ENCODE measurements around the gene MS4A2. TPM values are rescaled to one million over a fixed set of nuclear protein-coding genes. Genes with fewer than 3 reads are reported as not detected.

The MS4A2 gene
- total and polyA plus RNA-seq, 2 donors (not counting 1 experiment from before 2014, with no cell fraction given): not detected

- H2AFZ ChIP-seq (ENCODE audit: low read length): no peak overlapping the region
- no peak for DNase-seq (ENCODE audit: low read depth in 2 of 2)
- no peaks in the 10 kb centered on the region for H3K79me2 ChIP-seq (ENCODE audit: control insufficient read depth, insufficient read depth, low read length)
- no peaks in the 10 kb centered on the region for H4K20me1 ChIP-seq (ENCODE audit: control insufficient read depth, extremely low read depth, insufficient read depth, low read length)
- H3K9ac ChIP-seq (ENCODE audit: insufficient read depth, low read length): no peak overlapping the region
- no peak for TF ChIP-seq EZH2 (IDR thresholded peaks at IDR 0.05; ENCODE audit: low read length, missing control alignments)
- TF ChIP-seq CTCF (conservative IDR thresholded peaks at IDR 0.05 in 1 of 2, IDR thresholded peaks at IDR 0.05 in 1 of 2; ENCODE audit: low read depth in 1 of 2, low read length in 2 of 2): no peak
- H3K4me3 ChIP-seq (replicated peaks in 1 of 4; ENCODE audit: control extremely low read depth in 1 of 4, insufficient read depth in 1 of 4, low read depth in 3 of 4, low read length in 4 of 4): no peak overlapping the region
- no peaks in the 10 kb centered on the region for H3K9me3 ChIP-seq (ENCODE audit: control insufficient read depth, insufficient read depth, low read depth, low read length)
- no peaks in the 10 kb centered on the region for H3K27me3 ChIP-seq (ENCODE audit: control insufficient read depth, insufficient read depth, low read length)
- no peaks in the 10 kb centered on the region for H3K36me3 ChIP-seq (ENCODE audit: control insufficient read depth, insufficient read depth, low read length)
- H3K4me1 ChIP-seq (ENCODE audit: control insufficient read depth, extremely low read depth, insufficient read depth, low read length): no peaks in the 10 kb centered on the region
- H3K4me2 ChIP-seq (ENCODE audit: extremely low read depth, insufficient read depth, low read length): no peak overlapping the region
- H3K27ac ChIP-seq (ENCODE audit: insufficient read depth, low read length): no peak overlapping the region
Measured at GRCh38 chr11:60143768-60144167, 55.3 kb downstream of the MS4A2 start.

- Histone ChIP-seq H3K4me3 (replicated peaks in 1 of 4; ENCODE audit: control extremely low read depth in 1 of 4, insufficient read depth in 1 of 4, low read depth in 3 of 4, low read length in 4 of 4) (no peak overlapping the region), H3K9ac (ENCODE audit: insufficient read depth, low read length) (no peak overlapping the region), H3K79me2 (ENCODE audit: control insufficient read depth, insufficient read depth, low read length) (no peaks in the 10 kb centered on the region), H4K20me1 (ENCODE audit: control insufficient read depth, extremely low read depth, insufficient read depth, low read length) (no peaks in the 10 kb centered on the region), H3K36me3 (ENCODE audit: control insufficient read depth, insufficient read depth, low read length) (no peaks in the 10 kb centered on the region), H3K9me3 (ENCODE audit: control insufficient read depth, insufficient read depth, low read depth, low read length) (no peaks in the 10 kb centered on the region), H3K27me3 (ENCODE audit: control insufficient read depth, insufficient read depth, low read length) (no peaks in the 10 kb centered on the region), H3K4me1 (ENCODE audit: control insufficient read depth, extremely low read depth, insufficient read depth, low read length) (no peaks in the 10 kb centered on the region), H3K27ac (ENCODE audit: insufficient read depth, low read length) (no peak overlapping the region), H2AFZ (ENCODE audit: low read length) (no peak overlapping the region), H3K4me2 (ENCODE audit: extremely low read depth, insufficient read depth, low read length) (no peak overlapping the region)
- no peak for TF ChIP-seq CTCF (conservative IDR thresholded peaks at IDR 0.05 in 1 of 2, IDR thresholded peaks at IDR 0.05 in 1 of 2; ENCODE audit: low read depth in 1 of 2, low read length in 2 of 2)
- no peak for TF ChIP-seq EZH2 (IDR thresholded peaks at IDR 0.05; ENCODE audit: low read length, missing control alignments)
- DNase-seq (ENCODE audit: low read depth in 2 of 2): no peak
Measured at GRCh38 chr11:60145677-60146076, 57.2 kb downstream of the MS4A2 start.

Other genes starting within 250 kb of the MS4A2 start
- gene CBLIF, start 243.2 kb upstream of the MS4A2 start, total RNA-seq: not detected in 2 replicates
- gene CBLIF, start 243.2 kb upstream of the MS4A2 start, polyA plus RNA-seq: not detected in 2 replicates
- not detected in 2 replicates for gene TCN1, start 222.2 kb upstream of the MS4A2 start, total RNA-seq
- gene TCN1, start 222.2 kb upstream of the MS4A2 start, polyA plus RNA-seq: not detected in 2 replicates
- gene OOSP3, start 209.9 kb upstream of the MS4A2 start, total RNA-seq: not detected in 2 replicates
- gene OOSP3, start 209.9 kb upstream of the MS4A2 start, polyA plus RNA-seq: not detected in 2 replicates
- gene OOSP1, start 150.2 kb upstream of the MS4A2 start, total RNA-seq: not detected in 2 replicates
- gene OOSP1, start 150.2 kb upstream of the MS4A2 start, polyA plus RNA-seq: not detected in 2 replicates
- gene OOSP4A, start 124.6 kb upstream of the MS4A2 start, total RNA-seq: not detected in 2 replicates
- gene OOSP4A, start 124.6 kb upstream of the MS4A2 start, polyA plus RNA-seq: not detected in 2 replicates
- gene OOSP4B, start 71.5 kb upstream of the MS4A2 start, total RNA-seq: not detected in 2 replicates
- gene OOSP4B, start 71.5 kb upstream of the MS4A2 start, polyA plus RNA-seq: not detected in 2 replicates
- not detected in 2 replicates for gene OOSP2, start 48.3 kb upstream of the MS4A2 start, total RNA-seq
- gene OOSP2, start 48.3 kb upstream of the MS4A2 start, polyA plus RNA-seq: not detected in 2 replicates
- not detected in 2 replicates for gene MS4A3, start 32.0 kb upstream of the MS4A2 start, total RNA-seq
- not detected in 2 replicates for gene MS4A3, start 32.0 kb upstream of the MS4A2 start, polyA plus RNA-seq
- gene MS4A6A, start 94.4 kb downstream of the MS4A2 start, total RNA-seq: not detected in 2 replicates
- gene MS4A6A, start 94.4 kb downstream of the MS4A2 start, polyA plus RNA-seq: not detected in 2 replicates
- gene MS4A4E, start 154.5 kb downstream of the MS4A2 start, total RNA-seq: not detected in 2 replicates
- gene MS4A4E, start 154.5 kb downstream of the MS4A2 start, polyA plus RNA-seq: not detected in 2 replicates
- gene MS4A4A, start 192.0 kb downstream of the MS4A2 start, total RNA-seq: not detected in 2 replicates
- gene MS4A4A, start 192.0 kb downstream of the MS4A2 start, polyA plus RNA-seq: not detected in 2 replicates
- gene MS4A6E, start 238.6 kb downstream of the MS4A2 start, total RNA-seq: not detected in 2 replicates
- not detected in 2 replicates for gene MS4A6E, start 238.6 kb downstream of the MS4A2 start, polyA plus RNA-seq

Data from fibroblast of lung (primary cell).